WI38 (cell line): Measurements from ENCODE around the gene PIGQ.

ENCODE experiments used
- H3K4me3 ChIP-seq: 2 replicates; pipeline ENCODE4 v1.5.1; 2011; ENCODE audit warnings: low read depth, mild to moderate bottlenecking, control low read depth, low read length
- TF ChIP-seq, protein P1 (sequence below): IDR thresholded peaks from 2 replicates; pipeline ENCODE4 v1.5.1; 2012; ENCODE audit warnings: low read depth, mild to moderate bottlenecking, control low read depth, low read length

Gene PIGQ

GRCh38 chr16:610513-611381 lies 41.0 kb downstream of the PIGQ start:
- TF ChIP-seq, protein P1, sequence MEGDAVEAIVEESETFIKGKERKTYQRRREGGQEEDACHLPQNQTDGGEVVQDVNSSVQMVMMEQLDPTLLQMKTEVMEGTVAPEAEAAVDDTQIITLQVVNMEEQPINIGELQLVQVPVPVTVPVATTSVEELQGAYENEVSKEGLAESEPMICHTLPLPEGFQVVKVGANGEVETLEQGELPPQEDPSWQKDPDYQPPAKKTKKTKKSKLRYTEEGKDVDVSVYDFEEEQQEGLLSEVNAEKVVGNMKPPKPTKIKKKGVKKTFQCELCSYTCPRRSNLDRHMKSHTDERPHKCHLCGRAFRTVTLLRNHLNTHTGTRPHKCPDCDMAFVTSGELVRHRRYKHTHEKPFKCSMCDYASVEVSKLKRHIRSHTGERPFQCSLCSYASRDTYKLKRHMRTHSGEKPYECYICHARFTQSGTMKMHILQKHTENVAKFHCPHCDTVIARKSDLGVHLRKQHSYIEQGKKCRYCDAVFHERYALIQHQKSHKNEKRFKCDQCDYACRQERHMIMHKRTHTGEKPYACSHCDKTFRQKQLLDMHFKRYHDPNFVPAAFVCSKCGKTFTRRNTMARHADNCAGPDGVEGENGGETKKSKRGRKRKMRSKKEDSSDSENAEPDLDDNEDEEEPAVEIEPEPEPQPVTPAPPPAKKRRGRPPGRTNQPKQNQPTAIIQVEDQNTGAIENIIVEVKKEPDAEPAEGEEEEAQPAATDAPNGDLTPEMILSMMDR, result peak; percentile 30; the same call in 1 of the 2 replicates
- H3K4me3 ChIP-seq, result no peak overlapping the region

GRCh38 chr16:615122-615521 lies 45.4 kb downstream of the PIGQ start:
- TF ChIP-seq, protein P1, result no peak
- no peak overlapping the region for H3K4me3 ChIP-seq

DNA sequence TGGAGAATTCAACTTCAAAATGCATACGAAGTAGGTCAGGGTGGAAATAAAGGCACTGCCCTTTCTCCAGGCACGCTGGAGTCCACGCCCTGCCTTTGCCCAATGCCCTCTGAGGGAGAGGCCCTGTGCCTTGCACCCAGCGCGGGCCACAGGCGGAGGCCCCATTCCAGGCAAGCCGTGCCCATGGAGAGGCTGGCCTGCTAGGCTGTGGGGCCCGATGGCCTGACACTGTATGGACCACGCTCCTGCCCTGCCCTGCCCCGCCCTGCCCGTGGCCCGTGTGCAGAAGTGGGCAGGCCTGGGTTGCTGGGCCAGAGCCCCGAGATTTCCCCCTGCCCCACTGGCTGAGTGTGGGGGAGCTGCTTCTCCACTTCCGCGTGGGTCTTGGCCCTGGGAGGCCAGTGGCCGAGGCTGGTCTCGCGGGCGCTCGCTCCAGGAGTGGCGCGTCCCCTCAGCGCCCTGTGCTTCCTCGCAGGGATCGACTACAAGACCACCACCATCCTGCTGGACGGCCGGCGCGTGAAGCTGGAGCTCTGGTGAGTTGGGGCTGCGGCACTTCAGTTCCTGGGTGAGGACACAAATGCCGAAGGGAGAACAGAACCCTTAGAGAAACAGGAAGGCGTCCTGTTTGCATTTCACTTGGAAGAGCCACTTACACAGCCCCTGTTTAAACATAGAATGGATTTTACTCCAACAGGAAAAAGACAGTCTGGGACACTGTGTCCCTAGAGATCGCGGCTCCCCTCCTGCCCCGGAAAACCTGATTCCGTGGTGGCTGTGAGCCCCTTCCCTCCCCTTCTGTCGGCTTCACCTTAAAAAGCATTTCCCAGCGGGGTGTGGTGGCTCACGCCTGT lies 47.2 kb downstream of the PIGQ start:
- TF ChIP-seq, protein P1, result no peak
- no peak overlapping the region for H3K4me3 ChIP-seq

DNA sequence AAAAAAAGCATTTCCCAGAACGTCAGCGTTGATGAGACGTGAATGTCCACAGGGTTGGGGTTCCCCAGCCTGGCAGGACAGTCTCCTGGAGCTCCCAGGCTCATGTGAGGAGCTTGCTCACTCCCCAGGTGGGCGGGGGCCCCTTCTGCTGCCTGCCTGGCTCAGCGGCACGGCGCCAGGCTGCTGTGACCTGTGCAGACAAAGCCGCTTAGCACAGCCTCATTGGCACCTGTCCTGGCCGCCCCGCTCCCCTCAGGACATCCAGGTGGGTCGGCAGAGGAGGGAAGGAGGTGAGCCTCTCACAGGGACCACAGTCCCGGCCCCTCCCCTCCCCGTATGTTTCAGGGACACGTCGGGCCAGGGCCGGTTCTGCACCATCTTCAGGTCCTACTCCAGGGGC lies 48.1 kb downstream of the PIGQ start:
- H3K4me3 ChIP-seq, result no peak overlapping the region
- TF ChIP-seq, protein P1, result no peak

DNA sequence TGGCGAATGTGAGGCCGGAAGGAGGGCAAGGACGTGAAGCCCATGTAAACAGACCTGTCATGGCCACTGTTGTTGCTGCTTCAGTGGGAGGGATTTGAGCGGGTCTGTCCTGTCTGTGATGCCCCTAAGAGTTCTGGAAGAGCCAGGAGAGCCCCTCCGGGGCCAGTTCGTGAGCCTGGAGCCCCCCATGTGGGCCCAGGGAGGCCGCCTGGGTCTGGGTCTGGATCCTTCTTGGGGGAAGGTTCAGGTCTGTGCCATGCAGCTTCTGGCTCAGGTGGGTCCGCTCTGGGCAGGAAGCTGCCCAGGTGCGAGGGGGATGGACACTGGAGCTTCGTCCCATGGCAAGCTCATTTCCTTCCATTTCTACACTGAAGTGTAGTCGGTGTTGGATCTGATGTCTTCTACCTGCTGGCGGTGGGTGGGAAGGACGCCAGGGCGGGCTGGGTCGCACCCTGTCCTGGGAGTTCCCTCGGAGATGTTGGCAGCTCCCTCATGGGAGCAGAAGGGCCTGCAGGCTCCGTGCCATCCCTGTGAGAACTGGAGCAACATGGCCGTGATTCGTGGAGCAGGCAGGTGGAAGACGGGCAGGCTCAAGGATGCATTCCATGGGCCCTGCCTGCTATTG lies 49.8 kb downstream of the PIGQ start:
- H3K4me3 ChIP-seq, result no peak overlapping the region
- TF ChIP-seq, protein P1, result no peak

GRCh38 chr16:620700-621525 lies 51.1 kb downstream of the PIGQ start:
- TF ChIP-seq, protein P1, result no peak
- H3K4me3 ChIP-seq, result no peak overlapping the region
